GM18867 (cell line): ENCODE measurements around the gene ZFP92.

Experiments
- ATAC-seq: cut with Tn5 transposase; IDR thresholded peaks from one replicate; pipeline ENCODE4 v1.9.1; 2021; ENCODE audit warnings: mild to moderate bottlenecking, moderate library complexity; ENCODE audit not compliant: unreplicated experiment

ZFP92 gene

DNA sequence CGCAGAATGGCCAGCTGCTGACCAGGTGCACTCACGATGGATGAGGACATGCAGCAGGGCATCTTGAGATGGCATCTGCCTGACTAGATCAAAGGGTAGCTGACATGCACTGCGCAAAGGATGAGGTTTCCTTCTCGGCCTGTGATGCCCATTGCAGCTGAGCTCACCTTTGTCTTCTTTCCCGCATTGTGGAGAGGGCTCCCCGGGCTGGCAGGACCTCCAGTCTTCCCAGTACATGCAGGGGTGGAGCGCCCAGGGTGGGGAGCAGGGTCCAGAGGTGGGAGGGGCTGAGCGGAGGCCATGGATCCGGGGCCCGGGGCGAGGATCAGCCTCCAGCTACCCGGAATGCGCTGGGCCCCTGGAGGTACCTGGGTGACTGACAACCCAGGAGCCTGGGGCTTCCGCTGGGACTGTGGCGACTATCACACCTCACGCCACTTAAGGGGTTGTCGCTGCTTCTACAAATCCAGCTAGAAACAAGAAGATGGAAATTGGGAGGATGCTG, 22.6 kb downstream of the ZFP92 start:
- no peak for ATAC-seq

DNA sequence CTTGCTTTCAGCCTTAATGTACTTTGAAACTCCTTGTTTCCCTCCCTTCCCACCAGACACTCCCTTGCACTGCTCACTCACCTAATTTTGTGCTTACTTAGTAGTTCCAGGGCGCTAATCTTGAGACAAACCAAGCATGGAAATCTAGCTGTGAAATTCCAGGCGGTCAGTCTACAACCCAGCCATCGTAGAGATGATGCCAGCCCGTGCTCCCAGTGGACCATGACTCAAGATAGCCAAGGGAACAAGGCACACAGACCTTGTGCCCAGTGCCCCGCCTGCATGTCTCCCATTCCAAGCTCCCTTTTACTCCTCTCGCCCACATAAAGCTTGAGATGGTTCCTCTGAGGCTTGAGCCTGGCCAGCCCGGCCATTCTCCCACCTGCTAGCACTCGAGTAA, 23.5 kb downstream of the ZFP92 start:
- no peak for ATAC-seq

DNA sequence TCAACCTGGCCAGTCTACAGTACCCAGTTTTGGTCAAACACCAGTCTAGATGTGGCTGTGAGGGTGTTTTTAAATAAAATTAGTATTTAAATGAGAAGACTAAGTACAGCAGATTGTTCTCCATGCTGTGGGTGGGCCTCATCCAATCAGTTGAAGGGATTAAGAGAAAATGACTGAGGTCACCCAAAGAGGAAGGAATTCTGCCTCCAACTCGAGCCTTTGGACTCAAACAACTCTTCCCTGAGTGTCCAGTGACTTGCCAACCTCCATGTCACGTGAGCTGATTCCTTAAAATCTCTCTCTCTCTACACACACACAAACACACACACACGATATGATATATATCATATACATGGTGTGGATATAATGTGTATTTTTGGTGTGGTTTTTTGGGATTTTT, 24.6 kb downstream of the ZFP92 start:
- no peak for ATAC-seq

DNA sequence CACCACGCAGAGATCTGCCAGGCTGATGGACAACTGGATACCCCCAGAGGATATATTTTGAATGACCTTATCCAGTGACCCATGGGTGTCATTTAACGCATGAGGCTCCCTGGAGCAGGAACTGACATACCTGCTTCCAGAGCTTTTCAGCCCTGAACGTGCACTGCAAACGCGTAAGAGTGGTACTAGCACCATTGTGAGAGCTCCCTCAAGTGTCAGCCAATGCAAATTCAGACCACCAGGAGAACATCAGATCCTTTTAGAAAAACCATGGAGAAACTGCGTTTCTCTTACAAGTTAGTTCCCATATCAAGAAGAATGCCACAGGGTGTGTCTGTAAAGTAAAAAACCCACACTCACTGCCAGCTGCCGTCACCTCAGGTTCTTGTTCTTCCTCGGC, 27.3 kb downstream of the ZFP92 start:
- ATAC-seq = no peak

- no peak for ATAC-seq
Observed at GRCh38 chrX:153439977-153440376, 28.7 kb downstream of the ZFP92 start.

DNA sequence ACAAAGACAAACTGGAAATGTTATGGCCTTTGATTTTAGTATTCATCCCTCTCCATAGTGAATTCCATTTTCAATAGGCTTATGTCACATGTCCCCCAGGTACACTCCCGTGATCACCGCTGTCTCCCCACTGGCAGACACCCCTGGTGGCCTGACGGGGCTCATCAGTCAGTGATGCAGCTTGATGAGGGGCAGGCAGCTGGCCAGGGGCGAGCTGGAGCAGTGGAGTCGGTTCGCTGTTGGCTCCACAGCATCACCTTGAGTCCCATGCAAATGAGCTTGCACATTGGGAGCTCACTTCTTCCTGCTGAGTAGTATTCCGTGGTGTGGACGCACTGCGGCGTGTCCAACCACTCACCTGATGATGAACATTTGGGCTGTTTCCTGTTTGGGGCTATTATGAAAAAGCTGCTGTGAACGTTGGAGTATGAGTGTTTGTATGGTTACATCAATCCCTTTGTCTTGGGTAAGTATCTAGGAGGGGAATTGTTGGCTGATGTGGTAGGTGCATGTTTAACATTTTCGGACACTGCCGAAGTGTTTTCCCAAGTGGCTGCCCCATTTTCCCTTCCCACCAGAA, 29.4 kb downstream of the ZFP92 start:
- ATAC-seq = no peak

GRCh38 chrX:153441296-153441695, 30.0 kb downstream of the ZFP92 start:
- no peak for ATAC-seq

DNA sequence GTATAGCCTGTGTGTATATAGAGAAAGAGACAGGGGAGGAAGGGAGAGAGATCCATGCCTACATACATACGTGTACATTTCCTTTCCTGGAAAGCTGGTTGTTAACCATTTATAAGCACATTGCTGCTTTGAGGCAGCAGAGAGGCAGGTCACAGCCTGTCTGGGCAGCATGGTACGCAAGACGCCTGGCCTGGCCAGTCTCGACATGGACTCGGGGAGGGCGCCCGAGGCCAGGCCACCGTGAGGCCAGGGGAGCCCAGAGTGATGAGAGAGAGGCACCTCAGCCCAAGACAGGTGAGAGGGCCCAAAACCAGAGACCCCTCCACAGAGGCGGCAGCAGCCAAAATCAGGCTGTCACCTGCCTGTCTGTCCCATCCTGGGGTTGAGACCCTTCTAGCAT, 30.7 kb downstream of the ZFP92 start:
- no peak for ATAC-seq

DNA sequence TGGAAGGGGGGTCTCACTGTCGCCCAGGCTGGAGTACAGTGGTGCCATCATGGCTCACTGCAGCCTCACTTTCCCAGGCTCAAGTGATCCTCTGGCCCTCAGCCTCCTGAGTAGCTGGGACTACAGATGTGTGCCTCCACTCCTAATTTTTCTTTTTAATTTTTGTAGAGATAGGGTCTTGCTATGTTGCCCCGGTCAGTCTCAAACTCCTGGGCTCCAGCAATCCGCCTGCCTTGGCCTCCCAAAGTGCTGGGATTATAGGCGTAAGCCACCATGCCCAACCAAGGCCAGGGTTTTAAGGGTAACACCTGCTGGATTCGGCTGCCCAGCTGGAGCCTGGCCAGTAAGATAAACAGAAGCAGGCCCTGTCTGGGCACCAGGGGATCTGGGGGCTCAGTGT, 31.2 kb downstream of the ZFP92 start:
- ATAC-seq = no peak

GRCh38 chrX:153443476-153444332, 32.4 kb downstream of the ZFP92 start:
- ATAC-seq = no peak

DNA sequence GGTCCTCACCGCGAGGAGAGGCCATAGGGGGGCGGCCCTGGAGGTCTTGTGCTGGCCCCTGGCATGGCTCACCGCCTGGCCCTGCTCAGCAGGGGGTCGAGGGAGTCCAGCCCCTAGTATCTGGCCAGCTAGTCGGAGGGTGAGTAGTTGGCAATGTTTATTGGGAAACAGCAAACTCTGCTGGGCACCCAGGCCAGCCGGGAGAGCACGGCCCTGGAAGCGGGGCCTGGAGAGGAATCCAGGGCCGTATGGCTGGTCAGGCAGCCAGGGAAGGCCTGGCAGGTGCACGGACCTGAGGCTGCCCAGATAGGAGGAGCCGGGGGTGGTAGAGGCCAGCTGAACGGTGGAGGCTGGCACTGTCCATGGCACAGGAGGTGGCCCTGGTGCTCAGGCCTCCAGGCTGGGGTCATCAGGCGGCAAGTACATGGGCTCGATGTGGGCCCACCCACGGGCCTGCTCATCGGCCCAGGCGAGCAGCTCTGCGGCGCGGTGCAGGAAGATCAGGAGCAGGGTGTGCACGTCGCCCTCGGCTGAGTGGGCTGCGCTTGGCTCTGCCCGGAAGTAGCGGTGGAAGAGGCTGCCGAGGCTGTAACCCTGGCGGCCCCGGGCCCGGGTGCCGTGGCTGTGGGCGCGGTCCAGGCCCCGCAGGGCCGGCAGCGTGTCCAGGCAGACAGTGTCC, 33.2 kb downstream of the ZFP92 start:
- no peak for ATAC-seq

DNA sequence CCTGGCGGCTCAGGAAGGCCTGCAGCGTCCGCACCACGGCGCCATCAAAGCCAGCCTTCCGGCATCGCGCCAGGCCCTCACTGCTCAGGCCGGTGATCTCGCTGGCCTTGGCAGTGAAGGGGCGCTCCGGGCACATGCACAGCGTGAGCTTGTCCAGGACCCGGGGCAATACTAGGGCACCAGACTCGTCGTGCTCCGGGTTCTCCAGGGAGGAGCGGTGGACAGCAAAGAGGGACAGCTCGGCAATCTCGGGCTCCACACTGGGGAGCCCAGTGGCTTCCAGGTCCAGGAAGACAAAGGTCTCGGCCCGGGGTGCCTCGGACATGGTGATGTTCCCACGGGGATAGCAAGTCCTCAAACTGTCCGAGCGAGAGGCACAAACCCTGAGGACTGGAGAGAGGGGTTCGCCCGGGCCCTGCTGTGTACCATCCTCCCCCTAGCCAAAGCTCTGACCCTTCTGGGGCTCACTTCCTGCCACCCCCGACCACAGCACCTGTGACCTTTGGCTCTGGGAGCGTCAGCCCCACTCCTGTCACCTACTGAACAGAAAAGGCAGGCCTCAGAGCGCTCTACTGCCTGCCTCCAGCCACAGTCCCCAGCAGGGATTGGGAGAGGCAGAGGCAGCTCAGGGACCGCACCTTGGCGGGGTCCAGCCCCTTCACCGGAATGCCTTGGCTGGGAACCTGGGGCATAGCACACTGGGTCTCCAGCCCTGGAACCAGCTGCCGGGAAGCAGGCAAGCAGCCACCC, 34.0 kb downstream of the ZFP92 start:
- ATAC-seq = no peak

DNA sequence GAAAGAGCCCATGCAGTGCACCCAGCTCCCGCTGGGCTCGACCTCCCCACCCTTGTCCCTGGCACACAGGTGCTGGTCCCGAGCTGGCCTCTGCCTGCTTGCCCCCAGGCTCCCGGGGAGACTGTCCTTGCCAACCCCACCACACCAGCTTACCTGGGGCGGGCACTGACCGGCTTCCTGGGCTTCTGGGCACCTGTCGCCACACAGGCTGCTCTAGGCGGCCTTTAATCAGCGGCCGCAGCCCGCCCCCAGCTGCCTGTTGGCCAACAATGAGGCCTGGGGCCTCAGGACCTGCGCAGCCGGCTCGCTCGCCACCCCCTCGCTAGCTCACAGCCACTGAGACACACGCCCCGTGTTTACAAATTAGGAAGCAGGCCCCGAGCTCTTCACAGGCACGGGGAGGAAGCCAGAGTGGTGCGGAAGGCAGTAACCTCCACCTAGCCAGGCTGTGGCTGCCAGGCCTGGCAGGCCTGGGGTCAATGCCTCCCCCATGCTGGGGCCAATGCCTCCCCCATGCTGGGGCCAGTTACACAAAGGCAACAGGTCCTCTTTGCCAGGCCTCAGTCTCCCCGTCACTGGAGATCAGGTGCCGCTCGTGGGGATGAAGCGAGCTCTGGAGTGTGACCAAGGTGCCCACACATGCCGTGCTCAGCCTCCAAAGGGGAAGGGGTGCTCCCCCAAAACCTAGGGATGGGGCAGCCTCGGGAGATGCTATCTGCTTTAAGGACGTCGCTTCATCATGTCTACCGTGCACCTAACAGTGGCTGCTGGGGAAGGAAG, 34.8 kb downstream of the ZFP92 start, which contains the start of gene TREX2:
TSS of gene TREX2 (minus strand) at position 201 of the 780 bp plus-strand sequence. CDS start 626 bp downstream, outside the sequence.
- no peak for ATAC-seq

- no peak for ATAC-seq
Observed at GRCh38 chrX:153446636-153446936, 35.3 kb downstream of the ZFP92 start.

GRCh38 chrX:153446950-153447580, 35.8 kb downstream of the ZFP92 start:
- ATAC-seq = no peak

DNA sequence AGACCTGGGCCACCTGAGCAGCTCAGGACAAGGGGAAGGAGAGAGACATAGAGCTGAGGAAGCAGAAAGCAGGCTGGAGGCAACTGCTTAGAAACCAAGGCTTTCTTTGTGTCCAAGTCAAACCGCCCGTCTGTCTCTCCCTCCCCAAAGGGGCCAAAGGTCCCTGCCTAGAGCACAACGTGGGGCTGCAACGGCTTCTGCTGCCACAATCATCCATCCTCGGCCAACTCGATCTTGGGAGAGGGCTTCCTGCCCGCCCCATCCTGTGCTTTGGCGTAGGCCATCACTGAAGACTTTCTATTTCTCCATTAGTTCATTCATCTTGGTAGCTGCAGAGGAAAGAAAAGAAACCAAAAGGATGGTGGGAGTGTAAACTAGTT, 36.3 kb downstream of the ZFP92 start:
- ATAC-seq = no peak

- ATAC-seq = no peak
Observed at GRCh38 chrX:153448556-153449367, 37.5 kb downstream of the ZFP92 start.

- ATAC-seq = no peak
Observed at GRCh38 chrX:153449368-153450113, 38.3 kb downstream of the ZFP92 start.
